GM18499 (cell line): ENCODE results near the gene PGPEP1.

Experiments
- ATAC-seq: cut with Tn5 transposase; IDR thresholded peaks from one replicate; pipeline ENCODE4 v1.9.1; 2021; ENCODE audit warnings: moderate number of reproducible peaks; ENCODE audit not compliant: insufficient read depth, unreplicated experiment

PGPEP1 gene, protein sequence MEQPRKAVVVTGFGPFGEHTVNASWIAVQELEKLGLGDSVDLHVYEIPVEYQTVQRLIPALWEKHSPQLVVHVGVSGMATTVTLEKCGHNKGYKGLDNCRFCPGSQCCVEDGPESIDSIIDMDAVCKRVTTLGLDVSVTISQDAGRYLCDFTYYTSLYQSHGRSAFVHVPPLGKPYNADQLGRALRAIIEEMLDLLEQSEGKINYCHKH

DNA sequence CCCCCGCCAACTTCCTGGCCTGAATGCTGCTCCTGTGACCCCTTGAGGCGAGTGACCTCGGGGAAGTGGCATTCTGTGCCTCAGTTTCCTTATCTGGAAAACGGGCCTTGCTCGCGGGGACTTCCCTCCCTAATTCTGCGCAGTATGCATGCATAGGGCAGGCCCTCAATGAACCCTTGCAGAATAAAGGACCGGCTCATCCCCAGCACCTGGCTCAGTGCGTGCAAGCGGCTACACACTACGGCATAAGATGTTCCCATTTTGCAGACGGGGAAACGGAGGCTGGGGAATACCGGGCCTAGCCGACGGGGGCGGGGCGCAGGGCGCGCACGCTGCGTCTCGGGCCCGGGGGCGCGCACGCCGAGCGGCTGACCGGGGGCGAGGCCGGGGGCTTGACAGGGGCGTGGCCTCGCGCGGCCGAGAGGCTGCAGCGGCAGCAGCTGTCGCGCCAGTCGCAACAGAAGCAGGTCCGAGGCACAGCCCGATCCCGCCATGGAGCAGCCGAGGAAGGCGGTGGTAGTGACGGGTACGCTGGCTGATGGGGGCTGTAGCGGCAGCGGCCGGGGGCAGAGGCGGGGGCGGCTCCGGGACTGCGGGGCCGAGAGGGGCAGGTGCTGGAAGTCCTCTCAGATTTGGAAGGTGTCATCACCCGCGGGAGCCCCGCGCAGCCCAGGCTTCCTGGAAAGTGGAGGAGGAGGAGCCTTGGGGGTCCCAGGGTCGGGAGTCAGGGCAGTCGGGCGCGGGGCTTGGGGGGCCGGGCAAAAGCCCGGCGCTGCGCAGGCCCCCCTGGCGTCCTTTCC lies at the start of gene PGPEP1:
Gene PGPEP1 (plus strand): TSS at position 409 of the 800 bp plus-strand sequence. CDS start 84 bp downstream, at position 493.
- no peak for ATAC-seq

DNA sequence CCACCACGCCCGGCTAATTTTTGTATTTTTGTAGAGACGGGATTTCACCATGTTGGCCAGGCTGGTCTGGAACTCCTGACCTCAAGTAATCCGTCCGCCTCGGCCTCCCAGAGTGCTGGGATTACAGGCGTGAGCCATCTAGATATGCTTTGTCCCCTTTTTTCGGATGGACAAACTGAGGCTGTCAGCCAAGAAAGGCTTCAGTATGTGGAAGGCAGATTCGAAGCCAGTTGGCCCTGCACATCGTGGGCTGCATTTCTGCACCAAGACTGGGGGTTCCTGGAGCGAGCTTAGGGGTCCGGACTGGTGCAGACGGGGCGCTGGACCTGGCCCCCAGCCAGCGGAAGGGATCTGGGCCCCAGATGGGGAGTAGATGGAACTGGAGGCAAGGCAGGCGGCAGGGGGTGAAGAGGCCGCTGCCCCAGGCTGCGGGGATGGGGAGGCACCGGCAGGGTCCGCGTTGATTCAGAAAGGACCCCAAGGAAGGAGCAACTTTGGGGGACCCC lies 49.3 kb upstream of the PGPEP1 start:
- no peak for ATAC-seq

DNA sequence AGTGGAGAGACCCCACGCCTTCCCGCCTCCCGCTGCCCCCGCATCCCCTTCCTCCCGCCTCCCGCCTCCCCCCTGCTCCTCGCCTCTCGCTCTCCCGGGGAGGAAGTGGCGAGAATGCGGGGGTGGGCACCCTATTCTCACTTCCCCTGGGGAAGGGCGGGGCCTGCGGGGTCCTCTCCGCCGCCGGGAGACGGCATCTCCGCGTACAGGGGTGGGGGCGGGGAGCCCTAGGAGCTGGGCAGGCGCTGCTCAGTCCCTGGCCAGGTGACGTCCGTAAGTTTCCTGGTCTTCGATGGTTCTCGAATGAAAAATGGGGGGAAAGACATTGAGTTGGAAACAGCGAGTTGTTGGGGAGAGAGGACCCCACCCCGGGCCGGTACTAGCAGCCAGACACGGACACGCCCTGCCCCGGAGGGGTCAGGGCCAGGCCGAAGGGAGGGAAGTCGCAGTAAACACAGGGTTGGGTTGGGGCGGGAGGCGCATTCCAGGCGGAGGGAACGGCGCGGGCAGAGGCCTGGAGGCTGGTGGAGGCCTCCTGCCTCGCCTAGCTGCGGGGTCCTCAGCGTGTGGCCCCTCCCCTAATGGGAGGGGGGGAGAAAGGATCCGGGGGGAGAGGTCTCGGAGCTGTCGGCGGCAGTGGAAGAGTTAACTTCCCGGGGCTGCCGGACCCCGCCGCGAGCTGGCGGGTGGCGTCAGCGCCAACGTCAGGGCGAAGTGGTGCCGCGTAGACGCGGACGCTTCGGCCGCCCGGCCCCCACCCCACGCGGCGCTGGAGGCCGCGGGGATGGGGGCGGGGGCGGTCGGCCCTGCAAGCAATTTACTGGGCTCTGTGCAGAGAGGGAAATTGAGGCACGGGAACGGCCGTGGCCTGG lies 48.6 kb upstream of the PGPEP1 start:
- ATAC-seq = no peak

DNA sequence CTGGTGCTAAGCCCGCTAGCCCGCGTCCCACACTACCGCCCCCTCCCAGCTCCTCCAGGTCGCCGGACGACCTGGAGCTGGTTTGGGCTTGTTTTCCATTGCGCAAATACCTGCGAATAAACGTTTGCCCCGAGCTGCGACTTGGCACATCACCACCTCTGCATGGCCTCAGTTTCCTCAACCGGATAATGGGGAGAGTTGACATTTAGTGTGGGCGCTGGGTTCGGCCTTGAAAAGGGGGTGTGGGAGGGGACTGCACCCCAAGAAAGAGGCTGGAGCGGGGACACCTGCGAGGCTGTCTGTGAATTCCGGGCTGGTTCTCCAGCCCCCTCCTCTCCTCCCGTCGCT lies 48.0 kb upstream of the PGPEP1 start:
- ATAC-seq = no peak

DNA sequence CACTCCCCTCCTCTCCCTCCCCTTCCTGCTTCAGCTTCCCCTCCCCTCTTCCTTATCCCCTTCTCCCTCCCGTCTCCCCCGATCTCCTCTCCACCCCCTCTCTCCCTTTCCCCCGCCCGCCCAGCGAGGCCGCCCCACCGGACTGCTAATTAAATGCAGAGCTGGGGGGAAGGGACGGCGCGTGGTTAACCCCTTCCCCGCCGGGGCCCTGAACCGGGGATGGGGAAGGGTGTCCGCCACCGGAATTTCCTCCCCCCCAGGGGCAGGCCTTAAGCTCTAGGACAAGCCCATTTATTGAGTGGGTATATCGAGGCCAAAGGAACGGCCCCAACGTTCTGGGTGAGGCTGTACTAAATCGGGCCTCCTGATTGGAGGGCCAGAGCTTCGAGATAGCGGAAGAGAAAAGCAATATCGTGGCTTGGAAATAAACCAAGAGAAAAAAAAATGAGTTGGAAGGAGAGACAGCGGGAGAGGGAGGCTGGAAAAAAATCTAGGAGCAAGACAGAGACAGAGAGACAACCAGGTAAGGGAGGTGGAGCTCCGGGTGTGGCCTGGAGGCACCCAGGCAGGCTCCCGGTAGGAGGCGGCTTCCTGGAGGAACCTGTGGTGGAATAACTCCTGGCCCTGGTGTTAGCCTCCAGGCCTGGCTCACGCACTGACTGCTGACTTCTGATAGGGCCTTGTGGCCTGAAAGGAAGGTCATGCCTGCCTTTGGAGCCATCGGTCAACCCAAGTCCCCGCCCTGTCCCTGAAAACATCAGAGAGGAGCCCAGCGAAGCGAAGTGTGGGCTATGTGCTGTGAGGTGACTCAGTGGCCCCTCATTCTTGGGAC lies 47.4 kb upstream of the PGPEP1 start:
- ATAC-seq = no peak

DNA sequence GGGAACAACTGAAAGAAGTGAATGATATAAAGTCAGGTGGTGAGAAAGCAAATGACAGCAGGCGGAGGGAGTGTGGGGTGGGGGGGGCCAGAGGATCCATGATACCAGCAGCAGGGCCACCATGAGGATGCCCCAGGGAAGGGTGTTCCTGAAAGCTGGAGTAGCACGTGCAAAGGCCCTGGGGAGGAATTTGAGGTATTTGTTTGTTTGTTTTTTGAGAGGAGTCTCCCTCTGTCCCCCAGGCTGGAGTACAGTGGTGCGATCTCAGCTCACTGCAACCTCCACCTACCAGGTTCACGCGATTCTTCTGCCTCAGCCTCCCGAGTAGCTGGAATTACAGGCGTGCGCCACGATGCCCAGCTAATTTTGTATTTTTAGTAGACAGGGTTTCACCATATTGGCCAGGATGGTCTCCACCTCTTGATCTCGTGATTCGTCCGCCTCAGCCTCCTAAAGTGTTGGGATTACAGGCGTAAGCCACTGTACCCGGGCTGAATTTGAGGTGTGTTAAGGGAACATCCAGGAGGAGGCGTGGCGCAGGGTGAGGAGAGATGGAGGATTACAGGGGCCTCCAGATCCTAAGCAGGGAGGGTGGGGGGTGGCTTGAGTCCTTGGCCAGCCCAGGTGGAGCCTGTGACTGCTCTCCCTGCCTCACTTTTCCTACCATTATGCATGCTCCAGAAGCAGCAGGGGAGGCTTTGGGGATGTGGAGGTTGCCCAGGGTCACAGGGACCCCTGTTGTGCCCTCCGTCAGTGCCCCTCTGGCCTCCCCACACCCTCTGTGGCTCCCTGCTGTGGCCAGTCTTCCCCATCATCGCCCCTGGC lies 46.5 kb upstream of the PGPEP1 start:
- no peak for ATAC-seq

DNA sequence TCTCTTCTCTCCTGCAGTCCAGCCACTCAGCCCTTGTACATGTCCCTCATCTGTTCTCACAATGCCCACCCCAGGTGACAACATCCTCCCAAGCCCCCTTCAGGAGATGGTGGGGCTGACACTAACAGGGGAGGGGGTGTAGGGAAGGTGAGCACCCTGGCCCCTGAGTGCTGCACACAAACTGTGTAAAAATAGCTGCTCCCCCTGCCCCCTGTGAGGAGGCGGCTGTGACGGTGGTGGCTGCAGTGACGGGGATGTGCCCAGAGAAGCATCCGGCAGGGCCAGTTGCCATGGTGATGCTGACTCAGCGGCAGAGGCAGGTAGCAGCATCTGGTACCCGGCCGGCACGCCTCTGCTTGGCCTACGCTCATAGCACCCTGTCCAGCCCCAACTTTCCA lies 45.9 kb upstream of the PGPEP1 start:
- no peak for ATAC-seq

DNA sequence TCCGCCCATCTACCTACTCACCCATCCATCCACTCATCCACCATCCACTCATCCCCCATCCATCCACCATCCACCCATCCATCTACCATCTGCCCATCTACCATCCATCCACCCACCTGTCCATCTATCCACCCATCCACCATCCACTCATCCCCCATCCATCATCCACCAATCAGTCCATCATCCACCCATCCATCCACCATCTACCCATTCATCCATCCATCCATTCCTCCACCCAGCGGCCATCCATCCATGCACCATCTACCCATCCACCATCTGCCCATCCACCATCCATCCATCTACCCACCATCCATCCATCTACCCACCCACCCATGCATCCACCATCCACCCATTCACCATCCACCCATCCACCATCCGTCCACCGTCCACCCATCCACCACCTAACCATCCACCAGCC lies 45.4 kb upstream of the PGPEP1 start:
- no peak for ATAC-seq

DNA sequence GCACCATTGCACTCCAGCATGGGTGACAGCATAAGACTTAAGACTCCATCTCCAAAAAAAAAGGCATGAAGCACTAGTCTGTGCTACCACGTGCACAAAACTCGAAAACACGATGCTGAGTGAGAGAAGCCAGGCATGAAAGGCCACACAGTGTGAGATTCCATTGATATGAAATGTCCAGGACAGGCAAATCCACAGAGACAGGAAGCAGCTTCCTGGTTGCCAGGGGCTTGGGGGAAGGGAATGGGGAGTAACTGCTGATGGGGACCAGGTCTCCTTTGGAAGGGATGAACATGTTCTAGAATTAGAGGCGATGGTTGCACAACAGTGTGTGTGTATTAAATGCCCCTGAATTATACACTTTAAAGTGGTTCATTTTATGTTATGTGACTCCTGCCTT lies 43.1 kb upstream of the PGPEP1 start:
- ATAC-seq = no peak

DNA sequence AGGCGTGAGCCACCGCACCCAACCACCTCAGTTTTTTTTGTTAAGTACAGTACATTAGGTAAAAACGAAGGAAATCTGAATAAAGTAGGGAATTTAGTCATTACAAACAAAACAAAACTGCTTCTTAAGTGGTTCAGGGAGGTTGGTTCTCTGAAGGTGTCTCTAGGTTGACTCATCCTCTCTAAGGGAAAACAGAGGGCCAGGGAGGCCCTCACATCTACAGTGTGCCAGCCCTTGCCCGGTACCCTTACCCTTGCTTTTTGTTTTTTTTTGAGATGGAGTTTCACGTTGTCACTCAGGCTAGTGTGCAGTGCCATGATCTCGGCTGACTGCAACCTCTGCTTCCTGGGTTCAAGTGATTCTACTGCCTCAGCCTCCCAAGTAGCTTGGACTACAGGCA lies 41.8 kb upstream of the PGPEP1 start:
- no peak for ATAC-seq

DNA sequence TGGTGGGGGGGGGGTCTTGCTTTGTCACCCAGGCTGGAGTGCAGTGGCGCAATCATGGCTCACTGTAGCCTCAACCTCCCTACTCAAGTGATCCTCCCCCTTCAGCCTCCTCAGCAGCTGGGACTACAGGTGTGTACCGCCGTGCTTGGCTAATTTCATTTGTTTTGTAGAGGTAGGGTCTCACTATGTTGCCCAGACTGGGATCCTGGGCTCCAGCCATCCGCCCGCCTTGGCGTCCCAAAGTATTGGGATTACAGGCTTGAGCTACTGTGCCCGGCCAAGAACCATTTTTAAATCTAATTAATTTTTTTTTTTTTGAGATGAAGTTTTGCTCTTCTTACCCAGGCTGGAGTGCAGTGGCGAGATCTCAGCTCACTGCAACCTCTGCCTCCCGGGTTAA lies 40.7 kb upstream of the PGPEP1 start:
- ATAC-seq = no peak

DNA sequence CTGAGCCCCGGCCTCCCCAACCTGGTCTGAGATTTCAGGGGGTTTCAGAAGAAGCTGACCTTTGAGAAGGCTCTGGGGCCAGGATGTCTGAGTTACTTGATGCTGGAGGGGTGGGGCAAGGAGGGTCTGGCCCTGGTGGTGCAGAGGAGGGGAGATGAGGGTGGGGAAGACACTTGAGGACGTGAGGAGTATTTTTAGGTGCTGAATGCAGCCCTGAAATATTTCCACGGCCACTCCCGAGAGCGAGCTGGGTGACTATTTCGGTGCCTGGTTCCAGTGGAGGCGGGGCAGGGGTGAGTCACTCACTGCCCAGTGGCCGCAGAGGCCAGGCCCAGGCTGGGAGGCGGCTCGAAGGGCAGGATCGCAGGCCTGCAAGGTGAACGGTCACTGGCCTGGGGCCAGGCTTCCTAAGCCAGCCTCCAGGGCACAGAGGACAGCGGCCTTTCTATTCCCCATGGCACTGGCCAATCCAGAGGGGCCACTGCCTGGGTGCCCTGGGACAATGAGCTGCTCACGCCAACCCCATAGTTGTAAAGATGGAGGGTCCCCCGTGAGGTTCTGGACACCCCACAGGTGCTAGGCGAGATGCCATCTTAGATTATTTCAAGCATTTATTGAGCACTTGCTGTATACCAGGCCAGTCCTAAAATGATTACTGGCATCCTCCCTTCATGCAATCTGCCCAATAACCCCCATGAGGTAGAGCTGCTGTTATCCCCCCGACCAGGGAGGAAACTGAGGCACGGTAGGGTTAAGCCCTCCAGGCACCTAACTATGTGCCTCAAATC lies 39.3 kb upstream of the PGPEP1 start:
- no peak for ATAC-seq

DNA sequence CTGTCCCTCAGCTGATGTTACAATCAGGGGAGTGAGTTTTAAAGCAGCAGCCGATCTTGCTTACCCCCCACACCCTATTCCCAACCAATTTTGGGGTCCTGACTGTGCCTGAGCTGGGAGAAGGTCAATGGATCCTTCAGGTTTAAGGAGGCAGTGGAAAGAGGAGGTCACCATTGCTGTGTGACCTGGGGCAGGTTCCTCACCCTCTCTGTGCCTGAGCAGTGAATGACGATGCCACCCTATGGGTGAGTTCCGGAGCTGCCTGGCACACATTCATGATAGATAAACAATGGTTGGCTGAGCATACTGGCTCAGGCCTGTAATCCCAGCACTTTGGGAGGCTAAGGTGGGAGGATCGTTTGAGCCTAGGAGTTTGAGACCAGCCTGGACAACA lies 38.7 kb upstream of the PGPEP1 start:
- no peak for ATAC-seq

DNA sequence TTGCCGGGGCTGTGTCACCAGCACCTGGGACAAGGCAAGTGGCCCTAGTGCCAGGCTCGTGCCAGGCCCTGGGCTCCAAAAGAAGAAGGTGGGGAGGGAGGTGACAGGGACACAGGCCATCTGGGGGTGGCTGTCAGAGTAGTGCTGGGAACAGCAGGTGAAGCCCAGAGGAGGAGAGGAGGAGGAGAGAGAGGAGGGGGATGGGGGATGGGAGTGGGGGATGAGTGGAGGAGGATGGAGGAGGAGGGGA lies 36.3 kb upstream of the PGPEP1 start:
- ATAC-seq = no peak

DNA sequence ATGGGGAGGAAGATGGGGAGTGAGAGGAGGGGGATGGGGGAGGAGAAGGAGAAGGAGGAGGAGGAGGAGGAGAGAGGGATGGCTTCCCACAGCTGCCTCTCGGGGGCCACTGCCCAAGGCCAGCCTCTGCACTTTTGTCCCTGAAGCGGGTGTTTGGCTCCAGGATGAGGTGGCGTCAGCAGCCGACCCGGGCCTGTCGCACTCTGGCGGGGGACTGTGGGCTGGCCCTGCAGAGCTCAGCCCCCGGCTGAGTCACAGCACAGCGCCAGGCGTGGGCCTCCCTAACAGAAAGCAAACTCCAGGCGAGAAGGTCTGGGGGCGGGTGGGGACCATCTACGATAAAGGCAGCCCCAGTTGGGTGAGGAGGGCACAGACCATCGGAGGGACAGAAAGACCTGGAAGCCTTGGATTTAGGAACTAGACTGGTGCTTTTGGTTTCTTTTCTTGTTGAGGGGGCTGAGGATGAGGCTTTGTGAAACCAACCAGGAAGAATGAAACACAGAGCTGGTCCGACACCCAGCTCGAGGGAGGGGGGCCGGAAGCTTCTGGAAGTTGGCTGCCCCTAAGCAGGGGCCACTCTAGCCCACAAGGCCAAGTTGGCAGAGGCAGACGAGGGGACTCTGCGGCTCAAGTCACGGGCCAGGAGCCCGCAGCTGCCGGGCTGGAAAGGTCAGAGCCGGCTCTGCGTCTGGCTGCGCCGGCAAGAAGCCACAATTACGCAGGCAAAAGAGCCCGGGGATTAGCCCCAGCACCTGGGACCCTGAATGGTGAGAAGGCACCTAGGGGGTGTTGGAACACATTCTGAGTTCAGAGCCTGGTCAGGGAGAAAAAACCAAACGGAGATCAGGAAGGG lies 35.7 kb upstream of the PGPEP1 start:
- ATAC-seq = no peak

DNA sequence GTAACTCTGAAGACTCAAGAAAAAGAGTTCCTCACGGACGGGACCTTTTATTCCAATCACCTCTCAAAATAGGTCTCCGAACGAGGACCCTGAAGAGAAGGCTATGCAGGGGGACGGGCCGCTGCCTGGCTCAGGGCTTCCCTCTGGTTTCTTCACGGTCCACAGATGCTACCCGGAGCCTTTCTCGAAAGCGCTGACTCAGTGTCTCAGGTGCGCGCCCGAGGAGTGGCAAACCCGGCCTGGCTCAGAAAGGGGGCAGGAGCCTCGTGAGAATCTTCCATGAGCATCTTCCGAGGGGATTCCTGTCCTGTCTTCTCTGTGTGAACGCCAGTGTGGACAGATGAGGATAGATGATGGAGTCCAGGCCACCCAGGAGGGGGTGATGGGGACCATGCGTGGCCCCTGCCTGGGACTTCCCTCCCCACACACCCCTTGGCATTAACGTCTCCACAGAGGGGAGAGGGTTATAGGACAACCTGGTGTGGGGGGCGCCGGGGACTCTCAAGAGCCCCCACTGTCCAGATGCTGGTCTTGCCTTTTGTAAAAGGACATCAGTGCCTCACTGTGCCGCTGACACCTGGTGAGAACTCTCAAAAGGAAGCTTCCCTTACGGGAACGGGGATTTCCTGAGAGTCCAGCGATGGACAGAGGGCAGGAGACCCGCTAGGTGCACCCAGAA lies 34.0 kb upstream of the PGPEP1 start:
- no peak for ATAC-seq

DNA sequence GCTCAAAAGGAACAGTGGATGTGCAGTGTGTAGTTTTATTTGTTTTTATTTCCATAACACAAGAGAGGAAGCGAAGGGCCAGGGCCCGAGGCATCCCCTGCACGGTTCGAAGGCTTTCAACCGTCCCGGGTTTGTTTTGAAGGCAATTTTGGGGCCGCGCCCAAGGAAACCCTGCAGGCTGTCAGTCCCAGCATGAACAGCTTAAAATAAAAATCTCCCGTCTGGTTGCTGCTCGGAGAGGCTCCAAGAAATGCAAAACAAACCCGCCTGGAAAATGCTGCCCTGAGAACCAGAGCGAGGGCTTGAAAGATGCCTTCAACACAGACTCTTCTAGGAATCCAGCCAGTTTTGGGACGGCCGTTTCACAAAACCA lies 33.5 kb upstream of the PGPEP1 start:
- ATAC-seq = no peak
